AG04450 (cell line): ENCODE measurements around the gene YPEL2. TPM values are rescaled to one million over a fixed set of nuclear protein-coding genes. Genes with fewer than 3 reads are reported as not detected.
"Not testable (repeated sequence)": the region's sequence is repeated elsewhere in the genome, so short reads cannot be mapped to it uniquely, and the experiment has no call there.

Source experiments
- CTCF ChIA-PET: fragments of 300-600, 350-600 bp; formaldehyde crosslinking; extraction: SDS; loops from one replicate; lab custom pipeline; 2022; ENCODE audit warnings: antibody characterized with exemption, inconsistent platforms; lab: Charles Lee
- POLR2A ChIA-PET: fragments of 350-600 bp; formaldehyde crosslinking; extraction: SDS; loops from one replicate; lab custom pipeline; 2021; ENCODE audit warnings: antibody characterized with exemption, inconsistent platforms; lab: Yijun Ruan, JAX
- DNase-seq: peaks from one replicate; pipeline ENCODE4 v3.0.0-alpha.2; 2011; ENCODE audit warnings: low read depth, low spot score
- H3K27ac ChIP-seq: one replicate; pipeline ENCODE4 v1.5.1; 2012; ENCODE audit warnings: low read depth, low read length, control low read depth
- H3K27me3 ChIP-seq: one replicate; pipeline ENCODE4 v1.6.0; 2012; ENCODE audit warnings: low read length; ENCODE audit not compliant: control insufficient read depth, insufficient read depth
- H3K4me3 ChIP-seq: 2 replicates; pipeline ENCODE4 v1.5.1; 2011; ENCODE audit warnings: mild to moderate bottlenecking, low read depth, low read length, control low read depth
- H3K9me3 ChIP-seq: 2 replicates; pipeline ENCODE4 v1.5.1; 2012; ENCODE audit warnings: low read length; ENCODE audit not compliant: control insufficient read depth, insufficient read depth
- CTCF ChIP-seq: IDR thresholded peaks from 2 replicates; pipeline ENCODE4 v1.5.1; 2011; ENCODE audit warnings: low read depth, low read length, control low read depth, inconsistent platforms
- polyA plus RNA-seq: library from polyadenylated mRNA; depleted of rRNA; stranded (reverse); fragments of >200 nt; gene quantifications from 2 replicates; pipeline ENCODE4 v1.2.3, GENCODE V29; 2011

The YPEL2 gene
- polyA plus RNA-seq, 1 experiment = 7.7 TPM

DNA sequence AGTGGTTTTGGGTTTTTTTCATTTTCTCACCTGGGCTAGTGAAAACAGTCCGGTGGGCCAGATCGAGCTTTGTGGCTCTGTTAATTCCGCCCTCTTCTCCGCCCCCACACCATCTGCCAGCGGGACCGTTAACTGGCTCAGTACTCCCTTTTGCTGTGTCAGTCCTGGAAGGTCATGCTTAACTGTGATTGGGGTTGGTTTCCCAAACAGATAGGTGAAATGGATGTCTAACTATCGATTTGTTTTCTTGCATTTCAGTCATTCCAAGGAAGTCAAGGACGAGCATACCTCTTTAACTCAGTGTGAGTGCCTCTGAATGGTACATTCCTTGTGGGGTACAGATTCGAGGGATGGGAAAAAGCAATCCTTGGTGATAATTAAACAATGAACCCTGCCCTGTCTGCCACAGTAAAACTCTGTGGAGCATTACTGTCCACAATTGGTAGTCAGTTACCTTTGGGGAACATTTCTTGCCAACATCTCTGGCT lies 56.7 kb downstream of the YPEL2 start:
- Histone ChIP-seq H3K4me3 (no peak overlapping the region), H3K27me3 (no peaks in the 10 kb centered on the region), H3K27ac (no peak overlapping the region), H3K9me3 (no peaks in the 10 kb centered on the region)
- no peak for DNase-seq
- POLR2A ChIA-PET = no interaction called here
- TF ChIP-seq CTCF = no peak
- CTCF ChIA-PET = interaction anchor here (2.2 kb wide), 1 partner anchor 58 kb away, joined by 5 read pairs; no protein-coding TSS in a partner anchor

DNA sequence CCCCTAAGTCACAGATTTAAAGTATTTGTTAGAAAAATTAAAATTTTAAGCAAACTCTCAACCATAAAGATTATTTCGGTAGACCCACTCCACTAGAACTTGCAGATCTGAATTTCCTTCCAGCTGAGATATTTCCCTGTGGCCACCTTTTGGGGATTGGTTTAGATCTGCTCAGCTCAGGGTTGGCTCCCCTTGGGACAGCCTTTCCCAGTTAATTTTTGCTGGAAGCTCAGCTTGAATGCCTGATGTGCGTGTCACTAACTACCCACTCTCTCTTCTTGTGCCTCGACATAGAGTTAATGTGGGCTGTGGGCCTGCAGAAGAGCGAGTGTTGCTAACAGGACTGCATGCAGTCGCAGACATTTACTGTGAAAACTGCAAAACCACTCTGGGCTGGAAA lies 57.6 kb downstream of the YPEL2 start:
- ChIA-PET POLR2A (no interaction called here), CTCF (interaction anchor here (0.6 to 2.2 kb wide), 2 partner anchors 59 to 692 kb away, joined by 4 to 5 read pairs; no protein-coding TSS in a partner anchor)
- DNase-seq = no peak

GRCh38 chr17:59391021-59391420 lies 59.6 kb downstream of the YPEL2 start:
- H3K9me3 ChIP-seq = no peaks in the 10 kb centered on the region
- H3K27ac ChIP-seq = no peak overlapping the region
- no peaks in the 10 kb centered on the region for H3K27me3 ChIP-seq
- TF ChIP-seq CTCF = no peak
- H3K4me3 ChIP-seq = no peak overlapping the region
- POLR2A ChIA-PET = no interaction called here
- no peak for DNase-seq
- CTCF ChIA-PET = no interaction called here

More for the DNA sequence above, 57.6 kb downstream of the YPEL2 start:
- H3K9me3 ChIP-seq = no peaks in the 10 kb centered on the region
- TF ChIP-seq CTCF = no peak
- no peak overlapping the region for H3K27ac ChIP-seq
- H3K4me3 ChIP-seq = no peak overlapping the region
- no peaks in the 10 kb centered on the region for H3K27me3 ChIP-seq

DNA sequence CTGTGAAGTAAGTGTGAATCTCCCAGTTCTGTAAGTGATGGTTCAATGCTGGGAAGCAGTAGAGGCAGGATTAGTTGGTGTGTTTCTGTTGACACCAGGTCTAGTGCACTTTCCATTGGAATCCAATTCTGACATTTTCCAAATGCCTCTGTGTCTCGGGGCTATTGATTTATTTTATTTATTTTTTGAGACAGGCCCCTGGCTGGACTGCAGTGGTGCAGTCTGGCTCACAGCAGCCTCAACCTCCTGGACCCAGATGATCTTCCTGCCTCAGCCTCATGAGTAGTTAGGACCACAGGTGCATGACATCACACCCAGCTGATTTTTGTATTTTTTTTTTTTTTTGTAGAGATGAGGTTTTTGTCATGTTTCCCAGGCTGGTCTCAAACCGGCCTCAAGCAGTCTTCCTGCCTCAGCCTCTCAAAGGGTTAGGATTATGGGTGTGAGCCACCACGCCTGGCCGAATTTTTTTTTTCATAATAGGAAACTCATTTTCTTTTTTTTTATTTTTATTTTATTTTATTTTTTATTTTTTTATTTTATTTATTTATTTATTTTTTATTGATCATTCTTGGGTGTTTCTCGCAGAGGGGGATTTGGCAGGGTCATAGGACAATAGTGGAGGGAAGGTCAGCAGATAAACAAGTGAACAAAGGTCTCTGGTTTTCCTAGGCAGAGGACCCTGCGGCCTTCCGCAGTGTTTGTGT lies 61.7 kb downstream of the YPEL2 start:
- POLR2A ChIA-PET = no interaction called here

GRCh38 chr17:59393742-59394410 lies 62.4 kb downstream of the YPEL2 start:
- H3K9me3 ChIP-seq, POLR2A ChIA-PET, DNase-seq, H3K27ac ChIP-seq, H3K4me3 ChIP-seq, H3K27me3 ChIP-seq, CTCF ChIA-PET: not testable (repeated sequence)

More for the DNA sequence above, 61.7 kb downstream of the YPEL2 start:
- Histone ChIP-seq H3K4me3 (no peak overlapping the region), H3K27me3 (no peaks in the 10 kb centered on the region), H3K27ac (no peak overlapping the region), H3K9me3 (no peaks in the 10 kb centered on the region)
- DNase-seq = no peak
- no peak for TF ChIP-seq CTCF
- CTCF ChIA-PET = no interaction called here
